Measurements from ENCODE around the gene SUGCT.

DNA sequence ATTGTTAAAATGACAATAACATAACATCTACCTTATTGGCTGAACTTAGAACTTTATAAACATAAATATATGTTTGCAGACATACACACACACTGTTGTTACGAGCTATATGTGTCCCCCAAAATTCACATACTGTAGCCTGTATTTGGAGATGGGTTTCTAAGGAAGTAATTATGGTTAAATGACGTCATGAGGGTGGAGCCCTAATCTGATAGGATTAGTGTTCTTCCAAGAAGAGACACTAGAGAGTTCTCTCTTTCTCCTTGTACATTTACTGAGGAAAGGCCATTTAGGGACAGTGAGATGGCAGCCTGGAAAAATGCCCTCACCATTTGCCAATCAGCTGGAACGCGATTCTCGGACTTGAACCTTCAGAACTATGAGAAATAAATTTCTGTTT lies 211.7 kb downstream of the SUGCT start:
- TF ChIP-seq POLR2AphosphoS5 (IDR thresholded peaks at IDR 0.05; ENCODE audit: low read depth), result no peak
- TF ChIP-seq, protein P1, sequence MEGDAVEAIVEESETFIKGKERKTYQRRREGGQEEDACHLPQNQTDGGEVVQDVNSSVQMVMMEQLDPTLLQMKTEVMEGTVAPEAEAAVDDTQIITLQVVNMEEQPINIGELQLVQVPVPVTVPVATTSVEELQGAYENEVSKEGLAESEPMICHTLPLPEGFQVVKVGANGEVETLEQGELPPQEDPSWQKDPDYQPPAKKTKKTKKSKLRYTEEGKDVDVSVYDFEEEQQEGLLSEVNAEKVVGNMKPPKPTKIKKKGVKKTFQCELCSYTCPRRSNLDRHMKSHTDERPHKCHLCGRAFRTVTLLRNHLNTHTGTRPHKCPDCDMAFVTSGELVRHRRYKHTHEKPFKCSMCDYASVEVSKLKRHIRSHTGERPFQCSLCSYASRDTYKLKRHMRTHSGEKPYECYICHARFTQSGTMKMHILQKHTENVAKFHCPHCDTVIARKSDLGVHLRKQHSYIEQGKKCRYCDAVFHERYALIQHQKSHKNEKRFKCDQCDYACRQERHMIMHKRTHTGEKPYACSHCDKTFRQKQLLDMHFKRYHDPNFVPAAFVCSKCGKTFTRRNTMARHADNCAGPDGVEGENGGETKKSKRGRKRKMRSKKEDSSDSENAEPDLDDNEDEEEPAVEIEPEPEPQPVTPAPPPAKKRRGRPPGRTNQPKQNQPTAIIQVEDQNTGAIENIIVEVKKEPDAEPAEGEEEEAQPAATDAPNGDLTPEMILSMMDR (IDR thresholded peaks at IDR 0.05; ENCODE audit: insufficient read depth, low read length), result no peak
